K562 (cell line): ENCODE measurements around the gene ERO1B. TPM values are rescaled to one million over a fixed set of nuclear protein-coding genes. Genes with fewer than 3 reads are reported as not detected.
A peak's percentile ranks its signal among the peaks of the same experiment; 100 is the strongest.

ENCODE experiments used
- ATAC-seq: fragments of 200-7000 bp; cut with Tn5 transposase; 3 replicates; pipeline ENCODE4 v1.9.1; 2020; ENCODE audit warnings: moderate library complexity
- BruUV-seq: library from RNA; stranded (reverse); fragments of 400-500 nt; replicated peaks from 2 replicates; lab custom pipeline; 2021; lab: Mats Ljungman, UMichigan
- CTCF ChIA-PET: fragments of 300-600 bp; formaldehyde crosslinking; extraction: SDS; loops from one replicate; lab custom pipeline; 2021; ENCODE audit warnings: low intra/inter-chr PET ratio; lab: Yijun Ruan, JAX
- POLR2A ChIA-PET: fragments of 300-600, 350-650 bp; sonication (Branson Sonifier 250); formaldehyde crosslinking; extraction: SDS; loops from one replicate; lab custom pipeline; 2021; ENCODE audit warnings: antibody characterized with exemption, inconsistent platforms; lab: Yijun Ruan, JAX
- DNase-seq, 4 experiments: peaks; one replicate each; pipeline versions ENCODE4 v3.0.0 to v3.0.0-alpha.2; 2011 to 2018; ENCODE audit warnings: low spot score in 3 of 4, mixed read lengths in 3 of 4; ENCODE audit errors: extremely low read depth in 1 of 4
- FAIRE-seq: peaks from 2 replicates; lab custom pipeline; 2011; peaks lifted over from hg19 to GRCh38; lab: Jason Lieb, UNC
- H2AFZ ChIP-seq: 2 replicates; pipeline ENCODE4 v1.6.0; 2011; ENCODE audit warnings: low read depth, low read length, control low read depth, inconsistent platforms
- H3K27ac ChIP-seq: fragments of 200-600 bp; 3 replicates; pipeline ENCODE4 v1.8.0; 2011; ENCODE audit warnings: low read depth, mild to moderate bottlenecking, control low read depth, inconsistent platforms, low read length, moderate library complexity, mixed read lengths; ENCODE audit errors: extremely low read depth
- H3K27me3 ChIP-seq, 2 experiments: fragments of 300-600 bp in 1 of 2; 2 replicates in 1 of 2; 3 replicates in 1 of 2; pipeline versions ENCODE4 v1.6.0 to v1.8.0; 2011; ENCODE audit warnings: inconsistent platforms in 2 of 2, low read length in 2 of 2, mild to moderate bottlenecking in 1 of 2, mixed read lengths in 1 of 2, moderate library complexity in 1 of 2; ENCODE audit not compliant: control insufficient read depth in 2 of 2, insufficient read depth in 2 of 2
- H3K36me3 ChIP-seq: fragments of 300-600 bp; 3 replicates; pipeline ENCODE4 v1.8.0; 2011; ENCODE audit warnings: mild to moderate bottlenecking, low read length, inconsistent platforms; ENCODE audit not compliant: control insufficient read depth, insufficient read depth
- H3K4me1 ChIP-seq, 2 experiments: fragments of 200-600 bp in 1 of 2; replicated peaks in 1 of 2; 2 replicates in 1 of 2; 3 replicates in 1 of 2; pipeline versions ENCODE4 v1.5.1 to v1.8.0; 2011; ENCODE audit warnings: inconsistent platforms in 2 of 2, low read length in 2 of 2, mild to moderate bottlenecking in 1 of 2, mixed read lengths in 1 of 2, moderate library complexity in 1 of 2; ENCODE audit not compliant: control insufficient read depth in 2 of 2, insufficient read depth in 2 of 2
- H3K4me2 ChIP-seq: 2 replicates; pipeline ENCODE4 v1.6.1; 2011; ENCODE audit warnings: low read length, control low read depth, inconsistent platforms, mixed read lengths; ENCODE audit not compliant: insufficient read depth
- H3K4me3 ChIP-seq: fragments of 200-600 bp; sonication (generic), shearing (Covaris generic); 2 replicates; pipeline ENCODE4 v1.5.1; 2016; ENCODE audit warnings: control low read depth, inconsistent platforms
- H3K79me2 ChIP-seq: fragments of 200-600 bp; 3 replicates; pipeline ENCODE4 v1.8.0; 2011; ENCODE audit warnings: low read length, inconsistent platforms; ENCODE audit not compliant: control insufficient read depth, insufficient read depth
- H3K9ac ChIP-seq, 2 experiments: 2 replicates each; pipeline versions ENCODE4 v1.6.0 to v1.6.1; 2011; ENCODE audit warnings: low read depth in 2 of 2, low read length in 2 of 2, control low read depth in 1 of 2, inconsistent platforms in 1 of 2, mild to moderate bottlenecking in 1 of 2, mixed read lengths in 1 of 2; ENCODE audit not compliant: insufficient read depth in 1 of 2
- H3K9me1 ChIP-seq: one replicate; pipeline ENCODE4 v1.6.0; 2011; ENCODE audit warnings: inconsistent platforms, mild to moderate bottlenecking, low read length, moderate library complexity; ENCODE audit not compliant: control insufficient read depth, insufficient read depth
- H3K9me3 ChIP-seq: replicated peaks from 2 replicates; pipeline ENCODE4 v1.5.1; 2011; ENCODE audit warnings: low read depth, low read length, inconsistent platforms; ENCODE audit not compliant: control insufficient read depth, insufficient read depth
- H4K20me1 ChIP-seq: replicated peaks from 2 replicates; pipeline ENCODE4 v1.6.1; 2011; ENCODE audit warnings: low read length, inconsistent platforms, mixed read lengths; ENCODE audit not compliant: control insufficient read depth, insufficient read depth
- CEBPG ChIP-seq, 3 experiments: fragments of 200-800 bp in 1 of 3; sonication (Bioruptor generic) in 1 of 3; sonication (generic) in 1 of 3; formaldehyde crosslinking in 1 of 3; IDR thresholded peaks in 2 of 3; conservative IDR thresholded peaks in 1 of 3; 2 replicates each; pipeline versions ENCODE4 v1.6.1 to v1.8.0; 2016 to 2022; ENCODE audit warnings: missing compliant biosample characterization in 2 of 3, missing genetic modification characterization in 2 of 3, mild to moderate bottlenecking in 1 of 3, missing genetic modification reagents in 1 of 3
- ETV5 ChIP-seq: sonication (generic); formaldehyde crosslinking; IDR thresholded peaks from 2 replicates; pipeline ENCODE4 v1.4.0; 2020; ENCODE audit warnings: low read depth, mild to moderate bottlenecking, missing genetic modification reagents
- FOXP1 ChIP-seq: sonication (generic); formaldehyde crosslinking; IDR thresholded peaks from 2 replicates; pipeline ENCODE4 v1.8.0; 2022; ENCODE audit warnings: mild to moderate bottlenecking, missing genetic modification reagents
- HIVEP1 ChIP-seq: fragments of 250-450 bp; sonication (Bioruptor Pico); IDR thresholded peaks from 2 replicates; pipeline ENCODE4 v1.4.0; 2020; ENCODE audit warnings: mild to moderate bottlenecking
- MXI1 ChIP-seq: IDR thresholded peaks from 2 replicates; pipeline ENCODE4 v1.6.1; 2011; ENCODE audit warnings: low read depth, mild to moderate bottlenecking, improper control_type of control experiment, low read length
- RCOR1 ChIP-seq, 2 experiments: IDR thresholded peaks; 2 replicates each; pipeline ENCODE4 v1.6.1; 2012; ENCODE audit warnings: low read depth in 2 of 2, low read length in 2 of 2, borderline replicate concordance in 1 of 2, improper control_type of control experiment in 1 of 2
- SIN3B ChIP-seq: fragments of 450-650 bp; IDR thresholded peaks from 2 replicates; pipeline ENCODE4 v1.6.1; 2017; ENCODE audit warnings: low read depth, mild to moderate bottlenecking, moderate library complexity
- TAF7 ChIP-seq: fragments of 450-650 bp; IDR thresholded peaks from 2 replicates; pipeline ENCODE4 v1.6.1; 2016; ENCODE audit warnings: missing genetic modification characterization, missing compliant biosample characterization
- THAP12 ChIP-seq: fragments of 250-450 bp; sonication (Bioruptor Pico); IDR thresholded peaks from 2 replicates; pipeline ENCODE4 v1.9.0; 2021; ENCODE audit warnings: mild to moderate bottlenecking, inconsistent platforms
- ZNF354B ChIP-seq: fragments of 250-450 bp; sonication (Bioruptor Pico); IDR thresholded peaks from 2 replicates; pipeline ENCODE4 v1.4.0; 2020
- ZNF507 ChIP-seq: conservative IDR thresholded peaks from 2 replicates; pipeline ENCODE4 v1.6.1; 2017; ENCODE audit warnings: missing genetic modification characterization, missing compliant biosample characterization
- ZNF583 ChIP-seq: fragments of 250-450 bp; sonication (Bioruptor Pico); IDR thresholded peaks from 2 replicates; pipeline ENCODE4 v1.4.0; 2020
- ZNF696 ChIP-seq: fragments of 250-450 bp; sonication (Bioruptor Pico); conservative IDR thresholded peaks from 2 replicates; pipeline ENCODE4 v1.4.0; 2020; ENCODE audit warnings: mild to moderate bottlenecking, moderate library complexity
- WGBS: fragments of 100-300 bp; shearing (Covaris generic); methylation state at CpG from one replicate; pipeline ENCODE4 v1.1.6; 2016; ENCODE audit warnings: low coverage, mixed read lengths; ENCODE audit not compliant: insufficient coverage; ENCODE audit errors: missing lambda C conversion rate; 5-methylcytosine and 5-hydroxymethylcytosine counted together
- in situ Hi-C: fragments of 300-500 bp; cut with MboI; formaldehyde crosslinking; loops from 4 replicates; pipeline ENCODE4 v1.15.0; 2018; ENCODE audit warnings: inconsistent platforms, mixed read lengths
- intact Hi-C: fragments of 100-400 bp; cut with micrococcal nuclease; formaldehyde crosslinking; loops from 2 replicates; pipeline ENCODE4 v1.14.2; 2022
- polyA plus RNA-seq, 8 experiments: library from polyadenylated mRNA; depleted of rRNA in 4 of 8; stranded (reverse) in 5 of 8; unstranded in 3 of 8; fragments of >200 nt; fragmentation: Nextera tagmentation in 2 of 8; fragmentation: Illumina TruSeq in 1 of 8; extraction: Ambion mirVana in 2 of 8; extraction: Trizol in 1 of 8; gene quantifications; 2 replicates each; pipeline versions ENCODE4 v1.2.1 to v1.2.3, GENCODE V29; 2011 to 2014; ENCODE audit warnings: inconsistent platforms in 1 of 8, missing spikeins in 1 of 8
- total RNA-seq, 7 experiments: library from RNA; depleted of rRNA in 6 of 7; stranded (reverse); fragments of >200 nt in 6 of 7; fragmentation: Illumina TruSeq in 2 of 7; extraction: Trizol in 2 of 7; gene quantifications; 2 replicates each; pipeline versions ENCODE4 v1.2.1 to v1.2.3, GENCODE V29; 2011 to 2021; ENCODE audit warnings: low replicate concordance in 1 of 7

The ERO1B gene
- total and polyA plus RNA-seq, 9 of the 15 experiments (the other 6 are each of a cell fraction or from before 2014, with no cell fraction given): 0.59 to 6.4 (median 4.2) TPM

GRCh38 chr1:236280438-236281197 is 1.1 kb downstream of the ERO1B start:
- H3K9me1 ChIP-seq: no peaks in the 10 kb centered on the region
- peak overlapping the region; percentile 89 for H3K4me2 ChIP-seq
- peak overlapping the region; percentile 75 to 97 for H3K9ac ChIP-seq
- peak overlapping the region; percentile 79 for H3K4me3 ChIP-seq
- ChIA-PET CTCF (no interaction called here), POLR2A (interaction anchor here (0.6 to 2.0 kb wide), 18 partner anchors 8 to 319 kb away, joined by 3 to 13 read pairs (median 4); partner anchors contain the start of gene EDARADD)
- in situ Hi-C loops (no loop called here), intact Hi-C loops (loop anchor here (5.0 kb wide), 2 partner anchors 72 to 117 kb away; no protein-coding TSS in a partner anchor)
- peaks cover 13 to 23% of the 10 kb centered on the region in 2 experiments for H3K4me1 ChIP-seq
- no peaks in the 10 kb centered on the region for H3K36me3 ChIP-seq
- FAIRE-seq (no peak), DNase-seq (peak in 1 of 4 experiments; percentile 18), ATAC-seq (no peak)
- no peaks in the 10 kb centered on the region for H3K27me3 ChIP-seq
- TF ChIP-seq ZNF696 (CRISPR knock-in tag) (0 out of 2 replicates have a peak, but pooled peaks have one; percentile 59), CEBPG (CRISPR knock-in tag; IDR thresholded peaks at IDR 0.05) (no peak), CEBPG (tag; conservative IDR thresholded peaks at IDR 0.05 in 1 of 2, IDR thresholded peaks at IDR 0.05 in 1 of 2) (no peak), THAP12 (0 out of 2 replicates have a peak, but pooled peaks have one; percentile 18), ZNF354B (CRISPR knock-in tag) (no peak), RCOR1 (IDR thresholded peaks at IDR 0.05; ENCODE audit: borderline replicate concordance in 1 of 2, low read depth in 2 of 2, low read length in 2 of 2) (0 out of 4 replicates have a peak, but pooled peaks of 1 of the 2 experiments have one; percentile 4), HIVEP1 (CRISPR knock-in tag) (no peak), ETV5 (CRISPR knock-in tag) (no peak), MXI1 (no peak), SIN3B (no peak), ZNF507 (no peak), TAF7 (tag) (no peak), FOXP1 (CRISPR knock-in tag) (no peak), ZNF583 (no peak)
- H2AFZ ChIP-seq: peak overlapping the region; percentile 97
- no TSS peak for BruUV-seq
- H3K27ac ChIP-seq: peak overlapping the region; percentile 74; the same call in 2 of the 3 replicates
- no peaks in the 10 kb centered on the region for H3K9me3 ChIP-seq
- no peaks in the 10 kb centered on the region; the same call in 2 of the 3 replicates for H3K79me2 ChIP-seq
- WGBS: 16% methylated on average over 13 of the region's 13 CpGs
- no peaks in the 10 kb centered on the region for H4K20me1 ChIP-seq
